HL-60 (cell line): ENCODE measurements around the gene FMN1.

ENCODE experiments used
- CTCF ChIP-seq: IDR thresholded peaks from one replicate; pipeline ENCODE4 v1.5.1; 2011; ENCODE audit warnings: low read length, control low read depth, inconsistent platforms; ENCODE audit not compliant: insufficient read depth
- GABPA ChIP-seq: IDR thresholded peaks from 2 replicates; pipeline ENCODE4 v1.6.1; 2012; ENCODE audit warnings: low read depth
- POLR2AphosphoS5 ChIP-seq: IDR thresholded peaks from 2 replicates; pipeline ENCODE4 v1.6.1; 2012; ENCODE audit warnings: low read depth
- SPI1 ChIP-seq: IDR thresholded peaks from 2 replicates; pipeline ENCODE4 v1.6.1; 2012; ENCODE audit warnings: low read depth, mild to moderate bottlenecking, borderline replicate concordance

- no peak for TF ChIP-seq POLR2AphosphoS5
- TF ChIP-seq CTCF = no peak
- no peak for TF ChIP-seq GABPA
- TF ChIP-seq SPI1 = no peak
Observed at GRCh38 chr15:32818758-32819447, 375.6 kb downstream of the FMN1 start.
